ENCODE data around the gene IFNGR1.

Gene IFNGR1

GRCh38 chr6:137175868-137176245, 43.3 kb downstream of the IFNGR1 start:
- DNase-seq (ENCODE audit: low read depth in 2 of 2): no peak

GRCh38 chr6:137175157-137175867, 43.9 kb downstream of the IFNGR1 start:
- DNase-seq (ENCODE audit: low read depth in 2 of 2): no peak

- no peak for DNase-seq (ENCODE audit: low read depth in 2 of 2)
Observed at GRCh38 chr6:137173501-137173900, 45.7 kb downstream of the IFNGR1 start, which contains the start of gene IL22RA2. IL22RA2 (minus strand) TSS chr6:137173644; CDS start chr6:137161749, 11,895 bp downstream.

- DNase-seq (ENCODE audit: low read depth in 2 of 2): no peak
Observed at GRCh38 chr6:137172734-137173431, 46.3 kb downstream of the IFNGR1 start.

GRCh38 chr6:137171824-137172733, 47.1 kb downstream of the IFNGR1 start:
- no peak for DNase-seq (ENCODE audit: low read depth in 2 of 2)

- DNase-seq (ENCODE audit: low read depth in 2 of 2): no peak
Observed at GRCh38 chr6:137171053-137171374, 48.2 kb downstream of the IFNGR1 start.

GRCh38 chr6:137170266-137171052, 48.7 kb downstream of the IFNGR1 start:
- no peak for DNase-seq (ENCODE audit: low read depth in 2 of 2)

GRCh38 chr6:137167702-137168377, 51.3 kb downstream of the IFNGR1 start:
- DNase-seq (ENCODE audit: low read depth in 2 of 2): no peak

- no peak for DNase-seq (ENCODE audit: low read depth in 2 of 2)
Observed at GRCh38 chr6:137166247-137167098, 52.7 kb downstream of the IFNGR1 start.

- no peak for DNase-seq (ENCODE audit: low read depth in 2 of 2)
Observed at GRCh38 chr6:137165375-137166246, 53.6 kb downstream of the IFNGR1 start.

- DNase-seq (ENCODE audit: low read depth in 2 of 2): no peak
Observed at GRCh38 chr6:137163732-137164318, 55.4 kb downstream of the IFNGR1 start.

- no peak for DNase-seq (ENCODE audit: low read depth in 2 of 2)
Observed at GRCh38 chr6:137162692-137163306, 56.4 kb downstream of the IFNGR1 start.

GRCh38 chr6:137161949-137162348, 57.2 kb downstream of the IFNGR1 start:
- DNase-seq (ENCODE audit: low read depth in 2 of 2): no peak

- DNase-seq (ENCODE audit: low read depth in 2 of 2): no peak
Observed at GRCh38 chr6:137160763-137161162, 58.4 kb downstream of the IFNGR1 start.

- DNase-seq (ENCODE audit: low read depth in 2 of 2): no peak
Observed at GRCh38 chr6:137159912-137160311, 59.3 kb downstream of the IFNGR1 start.

- no peak for DNase-seq (ENCODE audit: low read depth in 2 of 2)
Observed at GRCh38 chr6:137157601-137158000, 61.6 kb downstream of the IFNGR1 start.

- no peak for DNase-seq (ENCODE audit: low read depth in 2 of 2)
Observed at GRCh38 chr6:137156650-137157049, 62.5 kb downstream of the IFNGR1 start.

GRCh38 chr6:137155830-137156229, 63.4 kb downstream of the IFNGR1 start:
- no peak for DNase-seq (ENCODE audit: low read depth in 2 of 2)

Measured in stimulated activated CD8-positive, alpha-beta memory T cell treated with anti-CD3 and anti-CD28 coated beads, Interleukin-2, amount 100 ng/mL, for 1 hour (primary cell).